SK-N-MC (cell line): ENCODE measurements around the gene SESN2.

ENCODE experiments used
- EZH2 ChIP-seq: fragments of 200-600 bp; sonication (generic); IDR thresholded peaks from one replicate; pipeline ENCODE4 v1.6.1; 2017; ENCODE audit warnings: antibody characterized with exemption
- POLR2AphosphoS5 ChIP-seq: IDR thresholded peaks from 2 replicates; pipeline ENCODE4 v1.6.1; 2012; ENCODE audit warnings: mild to moderate bottlenecking, low read depth, low read length, borderline replicate concordance

- no peak for TF ChIP-seq EZH2
- TF ChIP-seq POLR2AphosphoS5 = no peak
Measured at GRCh38 chr1:28258628-28259251, 578 bp upstream of the SESN2 start.
